Ovary (tissue), 3 donors: Measurements from ENCODE around the gene ACER3.

Experiments used
- POLR2A ChIP-seq: fragments of 450-650 bp; IDR thresholded peaks from one replicate; pipeline ENCODE4 v1.6.1; 2017; ENCODE audit warnings: antibody characterized with exemption, mild to moderate bottlenecking, moderate library complexity
- TF ChIP-seq, protein P1 (sequence below), 3 donors: fragments of 450-650 bp in 2 of 3; fragments of 200-600 bp in 1 of 3; IDR thresholded peaks; one replicate each; pipeline versions ENCODE4 v1.5.1 to v1.8.0; 2016 to 2022; ENCODE audit warnings: antibody characterized with exemption in 3 of 3, mild to moderate bottlenecking in 1 of 3
- donor health status: DM: no; HTN: no; CAD: no.

DNA sequence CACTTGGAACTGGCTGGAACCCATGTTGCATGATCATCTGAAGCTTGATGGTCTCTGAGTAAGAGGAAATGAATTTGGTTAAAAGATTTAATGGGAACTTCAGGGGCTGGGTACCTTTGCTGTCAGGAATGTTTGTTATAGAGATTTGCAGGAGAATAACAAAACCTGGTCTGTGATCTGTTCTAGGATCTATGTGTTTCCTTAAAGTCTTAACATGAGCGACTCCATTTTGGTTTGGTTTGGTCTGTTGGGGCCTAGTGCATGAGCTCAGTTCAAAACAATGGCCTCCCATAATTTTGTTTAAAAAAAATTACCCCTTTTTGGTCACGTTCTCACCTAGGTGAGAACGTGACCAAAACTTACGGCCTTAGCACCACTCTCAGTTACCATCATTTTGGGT lies 49.5 kb upstream of the ACER3 start:
- TF ChIP-seq, protein P1, sequence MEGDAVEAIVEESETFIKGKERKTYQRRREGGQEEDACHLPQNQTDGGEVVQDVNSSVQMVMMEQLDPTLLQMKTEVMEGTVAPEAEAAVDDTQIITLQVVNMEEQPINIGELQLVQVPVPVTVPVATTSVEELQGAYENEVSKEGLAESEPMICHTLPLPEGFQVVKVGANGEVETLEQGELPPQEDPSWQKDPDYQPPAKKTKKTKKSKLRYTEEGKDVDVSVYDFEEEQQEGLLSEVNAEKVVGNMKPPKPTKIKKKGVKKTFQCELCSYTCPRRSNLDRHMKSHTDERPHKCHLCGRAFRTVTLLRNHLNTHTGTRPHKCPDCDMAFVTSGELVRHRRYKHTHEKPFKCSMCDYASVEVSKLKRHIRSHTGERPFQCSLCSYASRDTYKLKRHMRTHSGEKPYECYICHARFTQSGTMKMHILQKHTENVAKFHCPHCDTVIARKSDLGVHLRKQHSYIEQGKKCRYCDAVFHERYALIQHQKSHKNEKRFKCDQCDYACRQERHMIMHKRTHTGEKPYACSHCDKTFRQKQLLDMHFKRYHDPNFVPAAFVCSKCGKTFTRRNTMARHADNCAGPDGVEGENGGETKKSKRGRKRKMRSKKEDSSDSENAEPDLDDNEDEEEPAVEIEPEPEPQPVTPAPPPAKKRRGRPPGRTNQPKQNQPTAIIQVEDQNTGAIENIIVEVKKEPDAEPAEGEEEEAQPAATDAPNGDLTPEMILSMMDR (IDR thresholded peaks at IDR 0.05), result no peak
- TF ChIP-seq POLR2A, result no peak
